ENCODE data around the gene RAD50. TPM values are rescaled to one million over a fixed set of nuclear protein-coding genes. Genes with fewer than 3 reads are reported as not detected.

RAD50 gene
- total and polyA plus RNA-seq, 2 of the 4 experiments (the other 2 are of a cell fraction): 5.2 to 6.2 TPM

- ChIA-PET POLR2A (ENCODE audit: unreplicated experiment) (no interaction called here), CTCF (interaction anchor here (0.9 kb wide), 1 partner anchor 9 kb away, joined by 3 read pairs; no protein-coding TSS in a partner anchor)
- Histone ChIP-seq H3K36me3 (ENCODE audit: control insufficient read depth, insufficient read depth, low read length) (no peaks in the 10 kb centered on the region), H2BK120ac (ENCODE audit: low read depth, low read length) (no peak overlapping the region), H3K4me2 (ENCODE audit: low read depth, low read length) (no peak overlapping the region), H2BK15ac (ENCODE audit: low read depth, low read length) (no peak overlapping the region), H3K9ac (ENCODE audit: low read depth, low read length) (no peak overlapping the region), H2BK20ac (ENCODE audit: low read depth, low read length) (no peak overlapping the region), H3K14ac (replicated peaks; ENCODE audit: low read depth, low read length) (no peak overlapping the region), H2AK9ac (replicated peaks; ENCODE audit: low read depth, low read length, poor library complexity) (no peak overlapping the region), H3K27me3 (ENCODE audit: control insufficient read depth, insufficient read depth, low read length) (no peaks in the 10 kb centered on the region), H4K91ac (ENCODE audit: insufficient read depth, low read depth, low read length) (no peak overlapping the region), H3K18ac (ENCODE audit: low read depth, low read length) (no peak overlapping the region), H4K5ac (ENCODE audit: low read depth, low read length) (no peak overlapping the region), H3K79me1 (ENCODE audit: low read depth in 1 of 2, low read length in 2 of 2) (no peaks in the 10 kb centered on the region), H3K9me3 (ENCODE audit: control insufficient read depth, insufficient read depth, low read length) (no peaks in the 10 kb centered on the region), H2BK5ac (ENCODE audit: low read depth, low read length, poor library complexity, severe bottlenecking) (no peak overlapping the region), H3K56ac (ENCODE audit: extremely low read depth, insufficient read depth, low read length) (no peak overlapping the region), H4K8ac (ENCODE audit: low read depth in 2 of 2, low read length in 2 of 2) (no peak overlapping the region), H3K23ac (ENCODE audit: low read depth, low read length) (no peak overlapping the region), H3K27ac (ENCODE audit: insufficient read depth, low read length) (no peak overlapping the region), H3K4ac (ENCODE audit: low read depth, low read length) (no peak overlapping the region), H2AFZ (replicated peaks; ENCODE audit: low read length, poor library complexity) (no peak overlapping the region), H4K20me1 (ENCODE audit: insufficient read depth, low read length) (no peaks in the 10 kb centered on the region), H2AK5ac (ENCODE audit: low read depth, low read length) (no peak overlapping the region), H3K9me1 (ENCODE audit: insufficient read depth, low read length) (0 out of 2 replicates have a peak, but pooled peaks cover 5% of the 10 kb centered on the region), H3K4me1 (ENCODE audit: control insufficient read depth, insufficient read depth, low read length) (no peaks in the 10 kb centered on the region; the same call in 1 of the 2 replicates), H3K4me3 (ENCODE audit: insufficient read depth, low read depth, low read length) (no peak overlapping the region)
- no CpG with 5 or more reads among the region's 6 CpGs for WGBS, 2 experiments (ENCODE audit: extremely low coverage in 2 of 2, insufficient read length in 1 of 2)
- intact Hi-C loops (cut with micrococcal nuclease): no loop called here
- DNase-seq: no peak
- ATAC-seq (ENCODE audit: low read depth): no peak
- dilution Hi-C loops (cut with HindIII; ENCODE audit: low sequenced_read_pairs, unreplicated experiment): no loop called here
- no TSS peak for BruUV-seq (replicated peaks)
- TF ChIP-seq RCOR1 (IDR thresholded peaks at IDR 0.05; ENCODE audit: insufficient replicate concordance, low read length) (no peak), RFX5 (IDR thresholded peaks at IDR 0.05; ENCODE audit: low read depth, low read length) (no peak), FOS (IDR thresholded peaks at IDR 0.05; ENCODE audit: low read depth, low read length) (no peak), USF2 (IDR thresholded peaks at IDR 0.05; ENCODE audit: low read depth, low read length) (no peak), POLR2A (IDR thresholded peaks at IDR 0.05; ENCODE audit: low read depth, low read length) (no peak)
- TF ChIP-seq, protein P1, sequence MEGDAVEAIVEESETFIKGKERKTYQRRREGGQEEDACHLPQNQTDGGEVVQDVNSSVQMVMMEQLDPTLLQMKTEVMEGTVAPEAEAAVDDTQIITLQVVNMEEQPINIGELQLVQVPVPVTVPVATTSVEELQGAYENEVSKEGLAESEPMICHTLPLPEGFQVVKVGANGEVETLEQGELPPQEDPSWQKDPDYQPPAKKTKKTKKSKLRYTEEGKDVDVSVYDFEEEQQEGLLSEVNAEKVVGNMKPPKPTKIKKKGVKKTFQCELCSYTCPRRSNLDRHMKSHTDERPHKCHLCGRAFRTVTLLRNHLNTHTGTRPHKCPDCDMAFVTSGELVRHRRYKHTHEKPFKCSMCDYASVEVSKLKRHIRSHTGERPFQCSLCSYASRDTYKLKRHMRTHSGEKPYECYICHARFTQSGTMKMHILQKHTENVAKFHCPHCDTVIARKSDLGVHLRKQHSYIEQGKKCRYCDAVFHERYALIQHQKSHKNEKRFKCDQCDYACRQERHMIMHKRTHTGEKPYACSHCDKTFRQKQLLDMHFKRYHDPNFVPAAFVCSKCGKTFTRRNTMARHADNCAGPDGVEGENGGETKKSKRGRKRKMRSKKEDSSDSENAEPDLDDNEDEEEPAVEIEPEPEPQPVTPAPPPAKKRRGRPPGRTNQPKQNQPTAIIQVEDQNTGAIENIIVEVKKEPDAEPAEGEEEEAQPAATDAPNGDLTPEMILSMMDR (conservative IDR thresholded peaks at IDR 0.05; ENCODE audit: low read depth, low read length): no peak
- in situ Hi-C loops (cut with MboI; ENCODE audit: low sequenced_read_pairs): no loop called here
Measured at GRCh38 chr5:132684491-132684890, 127.7 kb downstream of the RAD50 start.

Measured in IMR-90 (cell line).